ENCODE results near the gene CRLF1.

Gene CRLF1

DNA sequence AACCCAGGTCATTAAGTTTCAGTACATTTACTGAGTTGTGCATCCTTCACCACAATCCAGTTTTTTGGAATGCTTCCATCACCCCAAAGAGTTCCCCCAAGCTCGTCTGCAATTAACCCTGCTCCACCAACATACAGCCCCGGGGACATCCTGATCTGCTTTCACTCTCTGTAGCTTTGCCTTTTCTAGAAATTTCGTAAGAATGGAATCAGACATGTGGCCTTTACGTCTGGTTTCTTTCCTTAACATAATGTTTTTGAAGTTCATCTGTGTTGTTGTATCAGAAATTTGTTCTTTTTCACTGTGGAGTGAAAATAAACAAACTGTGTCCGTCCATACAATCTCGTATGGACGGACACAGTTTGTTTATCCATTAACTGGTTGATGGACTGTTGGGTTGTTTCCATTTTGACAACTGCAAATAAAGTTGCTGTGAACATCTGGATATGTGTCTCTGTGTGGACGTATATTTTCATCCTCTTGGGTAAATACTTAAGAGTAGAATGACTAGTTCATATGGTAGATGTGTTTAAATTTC is 33.2 kb upstream of the CRLF1 start:
- peaks cover 70% of the 10 kb centered on the region for H3K79me2 ChIP-seq (ENCODE audit: insufficient read depth, low read length)

DNA sequence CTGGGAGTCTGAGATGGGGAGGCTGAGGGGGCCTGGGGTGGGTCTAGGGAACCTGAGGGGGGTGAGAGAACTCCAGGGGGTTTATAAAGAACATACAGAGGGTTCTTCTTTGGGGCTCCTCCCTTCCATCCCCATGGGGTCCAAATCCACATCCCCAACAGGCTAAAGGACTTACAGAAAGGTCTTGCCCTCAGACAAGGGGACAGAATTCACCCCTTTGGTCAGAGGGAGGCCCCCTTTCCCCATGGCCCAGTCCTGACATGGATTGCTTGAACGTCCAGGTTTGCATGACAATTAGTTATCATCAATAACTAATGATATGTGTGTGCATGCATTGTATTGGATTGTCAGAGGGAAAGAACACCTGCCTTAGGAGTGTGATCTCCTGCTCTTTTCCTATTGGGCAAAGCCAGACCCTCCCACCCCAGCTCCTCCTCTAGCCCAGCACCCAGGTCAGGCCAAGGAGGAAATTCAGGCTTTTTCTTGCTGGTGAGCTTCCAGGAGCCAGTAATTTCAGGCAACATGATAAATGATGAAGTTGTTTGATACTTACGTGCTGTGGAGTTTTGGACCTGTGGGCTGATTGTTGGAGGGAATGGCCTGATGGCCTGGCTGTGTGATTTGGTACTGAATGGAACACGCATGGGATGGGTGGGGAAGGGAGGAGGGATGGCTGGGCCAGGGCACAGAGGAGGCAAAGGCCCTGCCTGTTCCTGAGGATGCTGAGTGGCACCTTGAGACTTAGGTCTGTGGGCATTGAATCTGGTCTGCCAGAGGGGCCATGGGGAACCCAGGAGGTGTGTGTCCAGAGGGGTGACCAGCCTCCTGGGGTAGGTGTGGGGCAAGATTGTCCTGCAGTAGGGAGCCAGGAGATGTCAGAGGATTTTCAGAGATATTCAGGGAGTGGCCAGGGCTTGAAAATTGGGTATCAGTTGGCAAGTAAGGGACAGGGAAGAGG is 31.4 kb upstream of the CRLF1 start:
- TF ChIP-seq, protein P1, sequence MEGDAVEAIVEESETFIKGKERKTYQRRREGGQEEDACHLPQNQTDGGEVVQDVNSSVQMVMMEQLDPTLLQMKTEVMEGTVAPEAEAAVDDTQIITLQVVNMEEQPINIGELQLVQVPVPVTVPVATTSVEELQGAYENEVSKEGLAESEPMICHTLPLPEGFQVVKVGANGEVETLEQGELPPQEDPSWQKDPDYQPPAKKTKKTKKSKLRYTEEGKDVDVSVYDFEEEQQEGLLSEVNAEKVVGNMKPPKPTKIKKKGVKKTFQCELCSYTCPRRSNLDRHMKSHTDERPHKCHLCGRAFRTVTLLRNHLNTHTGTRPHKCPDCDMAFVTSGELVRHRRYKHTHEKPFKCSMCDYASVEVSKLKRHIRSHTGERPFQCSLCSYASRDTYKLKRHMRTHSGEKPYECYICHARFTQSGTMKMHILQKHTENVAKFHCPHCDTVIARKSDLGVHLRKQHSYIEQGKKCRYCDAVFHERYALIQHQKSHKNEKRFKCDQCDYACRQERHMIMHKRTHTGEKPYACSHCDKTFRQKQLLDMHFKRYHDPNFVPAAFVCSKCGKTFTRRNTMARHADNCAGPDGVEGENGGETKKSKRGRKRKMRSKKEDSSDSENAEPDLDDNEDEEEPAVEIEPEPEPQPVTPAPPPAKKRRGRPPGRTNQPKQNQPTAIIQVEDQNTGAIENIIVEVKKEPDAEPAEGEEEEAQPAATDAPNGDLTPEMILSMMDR (IDR thresholded peaks at IDR 0.05; ENCODE audit: borderline replicate concordance, extremely low read depth, low read length, poor library complexity, severe bottlenecking) = no peak
- no peak for TF ChIP-seq EZH2 (IDR thresholded peaks at IDR 0.05; ENCODE audit: borderline replicate concordance, low read depth, low read length, severe bottlenecking)
- H3K9me3 ChIP-seq (ENCODE audit: insufficient read depth, low read length, severe bottlenecking) = no peaks in the 10 kb centered on the region
- H3K4me2 ChIP-seq (ENCODE audit: insufficient read depth, low read length) = peak overlapping the region; percentile 97
- peak overlapping the region; percentile 87 to 95 for H3K4me3 ChIP-seq (ENCODE audit: low read depth in 1 of 2, low read length in 2 of 2)
- ATAC-seq (ENCODE audit: insufficient read depth, low read depth) (no peak), DNase-seq (peak; percentile 21)
- no peaks in the 10 kb centered on the region for H3K27me3 ChIP-seq (ENCODE audit: insufficient read depth, low read length, poor library complexity)
- H3K79me2 ChIP-seq (ENCODE audit: insufficient read depth, low read length) = peaks cover 55% of the 10 kb centered on the region
- H2AFZ ChIP-seq (ENCODE audit: low read depth, low read length) = no peak overlapping the region
- peak overlapping the region; percentile 74 for H3K27ac ChIP-seq (ENCODE audit: low read length)
- H3K4me1 ChIP-seq (ENCODE audit: insufficient read depth, low read length) = peaks cover 28% of the 10 kb centered on the region
- H4K20me1 ChIP-seq (ENCODE audit: insufficient read depth, low read length) = peaks cover 22% of the 10 kb centered on the region; the same call in 1 of the 2 replicates
- H3K36me3 ChIP-seq (ENCODE audit: insufficient read depth, low read length) = peaks cover 3% of the 10 kb centered on the region; the same call in 1 of the 2 replicates
- H3K9ac ChIP-seq (ENCODE audit: low read depth, low read length) = peak overlapping the region; percentile 93

More for the DNA sequence above, 33.2 kb upstream of the CRLF1 start:
- no peaks in the 10 kb centered on the region for H3K9me3 ChIP-seq (ENCODE audit: insufficient read depth, low read length, severe bottlenecking)
- H4K20me1 ChIP-seq (ENCODE audit: insufficient read depth, low read length) = peaks cover 30% of the 10 kb centered on the region
- H3K36me3 ChIP-seq (ENCODE audit: insufficient read depth, low read length) = peaks cover 3% of the 10 kb centered on the region; the same call in 1 of the 2 replicates
- H3K4me2 ChIP-seq (ENCODE audit: insufficient read depth, low read length) = no peak overlapping the region; the same call in 1 of the 2 replicates
- H3K4me3 ChIP-seq (ENCODE audit: low read depth in 1 of 2, low read length in 2 of 2) = no peak overlapping the region
- peaks cover 28% of the 10 kb centered on the region for H3K4me1 ChIP-seq (ENCODE audit: insufficient read depth, low read length)
- H3K9ac ChIP-seq (ENCODE audit: low read depth, low read length) = no peak overlapping the region
- no peak overlapping the region for H3K27ac ChIP-seq (ENCODE audit: low read length)
- no peak for ATAC-seq (ENCODE audit: insufficient read depth, low read depth)
- no peaks in the 10 kb centered on the region for H3K27me3 ChIP-seq (ENCODE audit: insufficient read depth, low read length, poor library complexity)
- TF ChIP-seq, protein P1 (IDR thresholded peaks at IDR 0.05; ENCODE audit: borderline replicate concordance, extremely low read depth, low read length, poor library complexity, severe bottlenecking) = no peak
- TF ChIP-seq EZH2 (IDR thresholded peaks at IDR 0.05; ENCODE audit: borderline replicate concordance, low read depth, low read length, severe bottlenecking) = no peak
- H2AFZ ChIP-seq (ENCODE audit: low read depth, low read length) = no peak overlapping the region
- no peak for DNase-seq

DNA sequence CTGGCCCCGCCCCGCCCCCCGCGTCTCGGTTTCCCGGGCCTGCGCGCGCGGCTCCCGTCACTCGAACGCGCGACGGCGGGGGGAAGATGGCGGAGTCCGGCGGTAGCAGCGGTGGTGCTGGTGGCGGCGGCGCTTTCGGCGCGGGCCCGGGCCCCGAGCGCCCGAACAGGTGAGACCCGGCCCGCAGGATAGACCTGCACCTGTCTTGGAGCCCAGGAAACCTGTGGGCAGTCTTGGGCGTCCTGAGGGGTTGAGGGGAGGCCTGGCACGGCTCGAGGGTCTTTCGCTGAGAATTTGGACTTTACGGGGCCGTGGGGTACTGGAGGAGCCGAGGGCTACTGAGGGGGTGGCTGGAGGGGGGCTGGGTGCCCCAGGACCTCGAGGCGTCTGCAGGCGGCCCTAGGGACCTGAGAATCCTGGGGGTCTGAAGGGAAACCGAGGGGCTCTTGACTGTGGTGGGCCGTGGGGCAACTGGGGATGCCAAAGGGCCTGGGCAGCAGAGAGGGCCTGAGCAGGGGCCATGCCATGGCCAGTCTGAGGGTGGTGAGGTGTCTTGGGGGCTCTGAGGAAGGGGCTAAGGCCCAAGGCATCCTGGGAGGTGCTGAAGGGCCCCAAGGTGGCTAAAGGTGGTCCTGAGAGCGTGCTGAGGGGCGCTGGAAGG is 30.5 kb upstream of the CRLF1 start, which contains the start of gene KLHL26:
Gene KLHL26, plus strand, starts transcription at position 60 of the 661 bp plus-strand sequence. Its CDS starts 27 bp downstream, at position 87.
- Histone ChIP-seq H3K79me2 (ENCODE audit: insufficient read depth, low read length) (peaks cover 49% of the 10 kb centered on the region), H3K9ac (ENCODE audit: low read depth, low read length) (peak within 1 kb of the TSS; percentile 93), H3K9me3 (ENCODE audit: insufficient read depth, low read length, severe bottlenecking) (no peaks in the 10 kb centered on the region), H2AFZ (ENCODE audit: low read depth, low read length) (peak within 1 kb of the TSS; percentile 89), H3K4me1 (ENCODE audit: insufficient read depth, low read length) (peaks cover 28% of the 10 kb centered on the region), H3K4me3 (ENCODE audit: low read depth in 1 of 2, low read length in 2 of 2) (peak within 1 kb of the TSS; percentile 87 to 95), H3K27me3 (ENCODE audit: insufficient read depth, low read length, poor library complexity) (no peaks in the 10 kb centered on the region), H3K27ac (ENCODE audit: low read length) (peak within 1 kb of the TSS; percentile 74), H3K4me2 (ENCODE audit: insufficient read depth, low read length) (peak within 1 kb of the TSS; percentile 97), H3K36me3 (ENCODE audit: insufficient read depth, low read length) (peaks cover 3% of the 10 kb centered on the region; the same call in 1 of the 2 replicates), H4K20me1 (ENCODE audit: insufficient read depth, low read length) (peaks cover 16% of the 10 kb centered on the region; the same call in 1 of the 2 replicates)
- TF ChIP-seq EZH2 (IDR thresholded peaks at IDR 0.05; ENCODE audit: borderline replicate concordance, low read depth, low read length, severe bottlenecking) = no peak
- TF ChIP-seq, protein P1 (IDR thresholded peaks at IDR 0.05; ENCODE audit: borderline replicate concordance, extremely low read depth, low read length, poor library complexity, severe bottlenecking) = no peak
- DNase-seq (peak; percentile 13), ATAC-seq (ENCODE audit: insufficient read depth, low read depth) (no peak)
